Fibroblast of the aortic adventitia (primary cell): ENCODE data around the gene MARVELD3. TPM values are rescaled to one million over a fixed set of nuclear protein-coding genes. Genes with fewer than 3 reads are reported as not detected.

Experiments
- DNase-seq: peaks from one replicate; pipeline ENCODE4 v3.0.0-alpha.2; 2010; ENCODE audit warnings: low read depth
- H3K4me3 ChIP-seq: 2 replicates; pipeline ENCODE4 v1.5.1; 2011; ENCODE audit warnings: low read depth, mild to moderate bottlenecking, control low read depth, low read length, moderate library complexity
- total RNA-seq: library from RNA; depleted of rRNA; stranded (reverse); fragments of >200 nt; gene quantifications from 2 replicates; pipeline ENCODE4 v1.2.3, GENCODE V29; 2012; ENCODE audit warnings: low replicate concordance
- TF ChIP-seq, protein P1 (sequence below): IDR thresholded peaks from 2 replicates; pipeline ENCODE4 v1.5.1; 2011; ENCODE audit warnings: mild to moderate bottlenecking, low read length, control low read depth, inconsistent platforms; ENCODE audit not compliant: insufficient read depth

MARVELD3 gene
- total RNA-seq, 1 donor: not detected

DNA sequence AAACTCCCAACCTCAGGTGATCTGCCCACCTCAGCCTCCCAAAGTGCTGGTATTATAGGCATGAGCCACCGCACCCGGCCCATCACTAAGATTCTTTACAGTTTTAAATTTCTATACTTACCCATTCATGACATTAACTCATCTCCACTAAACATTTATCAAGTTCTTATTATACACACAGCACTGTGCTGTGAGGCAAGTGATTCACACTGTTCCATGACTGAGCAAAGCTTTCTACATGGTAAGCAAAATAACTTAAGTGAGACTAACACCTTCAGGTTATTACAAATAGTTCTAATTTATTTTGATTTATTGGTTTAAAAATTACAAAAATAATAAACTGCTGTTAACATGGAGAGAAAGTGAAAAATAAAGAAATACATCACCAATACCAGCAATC, 33.5 kb downstream of the MARVELD3 start:
- DNase-seq: no peak
- no peak overlapping the region for H3K4me3 ChIP-seq
- TF ChIP-seq, protein P1, sequence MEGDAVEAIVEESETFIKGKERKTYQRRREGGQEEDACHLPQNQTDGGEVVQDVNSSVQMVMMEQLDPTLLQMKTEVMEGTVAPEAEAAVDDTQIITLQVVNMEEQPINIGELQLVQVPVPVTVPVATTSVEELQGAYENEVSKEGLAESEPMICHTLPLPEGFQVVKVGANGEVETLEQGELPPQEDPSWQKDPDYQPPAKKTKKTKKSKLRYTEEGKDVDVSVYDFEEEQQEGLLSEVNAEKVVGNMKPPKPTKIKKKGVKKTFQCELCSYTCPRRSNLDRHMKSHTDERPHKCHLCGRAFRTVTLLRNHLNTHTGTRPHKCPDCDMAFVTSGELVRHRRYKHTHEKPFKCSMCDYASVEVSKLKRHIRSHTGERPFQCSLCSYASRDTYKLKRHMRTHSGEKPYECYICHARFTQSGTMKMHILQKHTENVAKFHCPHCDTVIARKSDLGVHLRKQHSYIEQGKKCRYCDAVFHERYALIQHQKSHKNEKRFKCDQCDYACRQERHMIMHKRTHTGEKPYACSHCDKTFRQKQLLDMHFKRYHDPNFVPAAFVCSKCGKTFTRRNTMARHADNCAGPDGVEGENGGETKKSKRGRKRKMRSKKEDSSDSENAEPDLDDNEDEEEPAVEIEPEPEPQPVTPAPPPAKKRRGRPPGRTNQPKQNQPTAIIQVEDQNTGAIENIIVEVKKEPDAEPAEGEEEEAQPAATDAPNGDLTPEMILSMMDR: no peak

DNA sequence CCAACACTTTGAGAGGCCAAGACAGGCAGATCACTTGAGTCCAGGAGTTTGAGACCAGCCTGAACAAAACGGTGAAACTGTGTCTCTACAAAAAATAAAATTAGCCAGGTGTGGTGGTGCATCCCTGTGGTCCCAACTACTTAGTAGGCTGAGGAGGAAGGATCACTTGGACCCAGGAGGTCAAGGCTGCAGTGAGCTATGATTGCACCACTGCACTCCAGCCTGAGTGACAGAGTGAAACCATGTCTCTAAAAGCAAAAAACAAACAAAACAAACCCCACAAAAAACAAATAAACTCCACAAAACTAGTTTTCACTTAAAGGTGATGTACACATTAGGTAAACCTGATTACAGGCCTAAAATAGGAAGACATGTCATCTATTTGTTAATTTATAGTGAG, 40.3 kb downstream of the MARVELD3 start:
- DNase-seq: no peak
- TF ChIP-seq, protein P1: no peak
- H3K4me3 ChIP-seq: no peak overlapping the region

DNA sequence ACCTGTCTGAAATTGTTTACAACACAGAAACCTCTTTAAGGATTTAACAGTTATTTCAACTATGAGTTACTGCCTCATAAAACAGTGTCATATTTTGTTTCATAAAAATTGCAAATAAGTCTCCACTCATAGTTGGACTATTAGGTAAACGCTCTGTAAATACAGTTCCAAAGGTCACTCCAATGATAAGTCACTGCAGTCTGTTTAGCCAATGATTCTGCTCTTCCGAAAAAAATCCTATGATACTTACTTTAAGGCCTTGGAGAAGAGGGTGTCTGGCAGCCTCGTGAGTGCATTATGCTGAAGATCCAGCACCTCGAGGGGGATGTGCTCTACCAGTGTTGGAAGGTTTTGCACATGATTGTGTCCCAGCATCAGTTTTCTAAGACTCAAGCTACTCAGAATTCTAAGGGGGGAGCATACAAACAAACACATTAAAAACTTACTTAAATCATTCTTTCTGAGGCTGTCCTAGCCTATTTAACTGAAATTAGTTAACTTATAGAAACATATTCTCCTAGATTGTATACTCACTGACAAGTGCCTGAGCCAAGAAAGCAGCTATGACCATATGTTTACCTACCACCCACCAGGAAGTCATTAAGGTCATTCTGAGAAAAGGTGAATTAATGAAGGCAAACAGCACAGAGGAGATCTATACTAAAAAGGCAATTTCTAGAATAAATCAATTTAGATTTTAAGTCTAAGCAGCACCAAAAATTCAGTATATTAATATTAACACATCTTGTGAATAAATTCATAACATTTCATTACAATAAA, 41.1 kb downstream of the MARVELD3 start:
- DNase-seq: no peak
- no peak overlapping the region for H3K4me3 ChIP-seq
- TF ChIP-seq, protein P1: no peak

DNA sequence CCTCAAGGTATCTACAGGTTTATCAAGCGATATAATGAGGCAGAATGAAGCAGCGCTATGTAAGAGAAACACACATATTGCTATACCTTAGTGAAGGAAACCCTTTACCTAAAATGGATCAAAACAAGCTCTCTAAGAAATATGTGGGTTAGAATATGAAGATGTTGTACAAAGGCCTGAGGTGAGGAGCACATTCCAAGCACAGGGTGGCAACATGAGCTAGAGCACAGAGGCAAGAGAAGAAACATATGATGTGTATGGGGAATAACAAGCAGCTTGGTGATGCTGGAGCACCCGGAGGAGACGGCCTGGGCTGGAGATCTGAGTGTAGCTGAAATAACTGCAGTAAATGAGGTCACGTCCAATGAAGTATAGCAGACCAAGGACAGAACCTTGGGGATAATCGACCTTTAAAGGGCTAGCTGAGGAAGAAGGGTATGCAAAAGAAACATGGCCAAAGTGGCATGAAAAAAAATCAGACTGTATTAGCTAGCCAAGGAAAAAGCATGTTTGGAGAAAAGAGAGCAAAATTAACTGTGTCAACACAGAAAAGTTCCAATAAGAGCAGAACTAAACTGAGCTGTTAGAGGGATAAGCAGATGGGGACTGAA, 44.0 kb downstream of the MARVELD3 start:
- no peak overlapping the region for H3K4me3 ChIP-seq
- TF ChIP-seq, protein P1: no peak
- no peak for DNase-seq

DNA sequence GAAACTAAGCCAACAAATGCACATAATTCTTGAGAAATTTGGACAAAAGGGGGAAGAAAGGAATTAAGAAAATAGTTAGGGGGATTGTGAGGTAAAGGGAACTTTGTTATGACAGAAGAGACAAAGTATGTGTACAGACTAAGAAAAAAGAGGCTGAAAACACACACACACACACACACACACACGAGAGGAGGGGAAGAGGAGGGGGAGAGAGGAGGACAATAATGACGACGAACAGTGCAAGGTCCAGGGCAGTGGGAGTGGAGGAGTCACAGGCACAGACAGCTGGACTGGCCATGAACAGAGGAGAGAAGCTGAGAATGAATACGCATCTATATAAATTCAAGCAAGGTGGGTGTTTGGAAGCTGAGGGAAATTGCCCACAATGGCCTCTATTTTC, 44.6 kb downstream of the MARVELD3 start:
- H3K4me3 ChIP-seq: no peak overlapping the region
- DNase-seq: no peak
- TF ChIP-seq, protein P1: no peak

DNA sequence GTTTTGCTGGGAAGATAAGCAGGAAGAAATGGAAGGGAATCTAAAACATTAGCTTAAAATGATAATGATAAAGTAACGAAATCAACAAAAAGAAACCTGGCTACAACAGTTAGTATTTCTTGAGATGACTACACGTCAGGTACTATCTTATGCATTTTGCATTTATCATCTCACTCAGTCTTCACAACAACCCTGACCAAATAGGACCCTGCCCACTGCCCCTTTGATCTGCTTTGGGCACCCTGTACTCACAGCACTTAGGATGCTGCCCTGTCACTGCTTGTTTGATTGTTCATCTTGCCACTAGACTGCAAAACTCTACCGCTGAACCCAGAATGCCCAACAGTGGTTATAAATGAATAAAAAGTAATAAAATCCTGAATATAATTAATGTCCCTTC, 45.2 kb downstream of the MARVELD3 start:
- DNase-seq: no peak
- H3K4me3 ChIP-seq: no peak overlapping the region
- TF ChIP-seq, protein P1: no peak
